ENCODE measurements around the gene CEBPG.

Gene CEBPG

GRCh38 chr19:33422369-33423180 is 49.1 kb downstream of the CEBPG start:
- H3K27me3 Mint-ChIP-seq, result no peaks in the 10 kb centered on the region
- no peaks in the 10 kb centered on the region for H3K4me1 Mint-ChIP-seq (ENCODE audit: low read depth)
- H3K4me3 Mint-ChIP-seq, result no peak overlapping the region
- H3K27ac Mint-ChIP-seq, result no peak overlapping the region
- H3K36me3 Mint-ChIP-seq (ENCODE audit: low read depth), result no peaks in the 10 kb centered on the region
- no peaks in the 10 kb centered on the region for H3K9me3 Mint-ChIP-seq

GRCh38 chr19:33424181-33424580 is 50.7 kb downstream of the CEBPG start:
- H3K27ac Mint-ChIP-seq, result no peak overlapping the region
- H3K27me3 Mint-ChIP-seq, result no peaks in the 10 kb centered on the region
- H3K36me3 Mint-ChIP-seq (ENCODE audit: low read depth), result no peaks in the 10 kb centered on the region
- no peaks in the 10 kb centered on the region for H3K9me3 Mint-ChIP-seq
- H3K4me3 Mint-ChIP-seq, result no peak overlapping the region
- no peaks in the 10 kb centered on the region for H3K4me1 Mint-ChIP-seq (ENCODE audit: low read depth)

GRCh38 chr19:33426621-33427361 is 53.3 kb downstream of the CEBPG start:
- Mint-ChIP-seq H3K4me1 (ENCODE audit: low read depth) (peaks cover 5% of the 10 kb centered on the region), H3K27ac (no peak overlapping the region), H3K36me3 (ENCODE audit: low read depth) (no peaks in the 10 kb centered on the region), H3K9me3 (no peaks in the 10 kb centered on the region), H3K27me3 (no peaks in the 10 kb centered on the region), H3K4me3 (no peak overlapping the region)

- Mint-ChIP-seq H3K27me3 (no peaks in the 10 kb centered on the region), H3K36me3 (ENCODE audit: low read depth) (no peaks in the 10 kb centered on the region), H3K4me3 (no peak overlapping the region), H3K9me3 (no peaks in the 10 kb centered on the region), H3K4me1 (ENCODE audit: low read depth) (peaks cover 5% of the 10 kb centered on the region), H3K27ac (no peak overlapping the region)
Measured at GRCh38 chr19:33427801-33428626, 54.5 kb downstream of the CEBPG start.

- Mint-ChIP-seq H3K4me3 (no peak overlapping the region), H3K27ac (no peak overlapping the region), H3K4me1 (ENCODE audit: low read depth) (peaks cover 5% of the 10 kb centered on the region), H3K9me3 (no peaks in the 10 kb centered on the region), H3K36me3 (ENCODE audit: low read depth) (no peaks in the 10 kb centered on the region), H3K27me3 (no peaks in the 10 kb centered on the region)
Measured at GRCh38 chr19:33428627-33429125, 55.2 kb downstream of the CEBPG start.

- Mint-ChIP-seq H3K27ac (no peak overlapping the region), H3K4me1 (ENCODE audit: low read depth) (peaks cover 5% of the 10 kb centered on the region), H3K9me3 (no peaks in the 10 kb centered on the region), H3K27me3 (no peaks in the 10 kb centered on the region), H3K4me3 (no peak overlapping the region), H3K36me3 (ENCODE audit: low read depth) (no peaks in the 10 kb centered on the region)
Measured at GRCh38 chr19:33429891-33430673, 56.6 kb downstream of the CEBPG start.

GRCh38 chr19:33430674-33431277 is 57.3 kb downstream of the CEBPG start:
- Mint-ChIP-seq H3K4me3 (no peak overlapping the region), H3K4me1 (ENCODE audit: low read depth) (peaks cover 5% of the 10 kb centered on the region), H3K27ac (no peak overlapping the region), H3K9me3 (no peaks in the 10 kb centered on the region), H3K36me3 (ENCODE audit: low read depth) (no peaks in the 10 kb centered on the region), H3K27me3 (no peaks in the 10 kb centered on the region)

- Mint-ChIP-seq H3K27me3 (no peaks in the 10 kb centered on the region), H3K4me1 (ENCODE audit: low read depth) (peaks cover 5% of the 10 kb centered on the region), H3K27ac (no peak overlapping the region), H3K9me3 (no peaks in the 10 kb centered on the region), H3K36me3 (ENCODE audit: low read depth) (no peaks in the 10 kb centered on the region), H3K4me3 (no peak overlapping the region)
Measured at GRCh38 chr19:33432015-33432414, 58.5 kb downstream of the CEBPG start.
